Measurements from ENCODE around the gene MYO16. TPM values are rescaled to one million over a fixed set of nuclear protein-coding genes. Genes with fewer than 3 reads are reported as not detected.

The MYO16 gene
- total RNA-seq, 1 experiment from 2014 or later, result not detected

GRCh38 chr13:109157275-109157674 is 527.9 kb downstream of the MYO16 start:
- Histone ChIP-seq H2BK5ac (ENCODE audit: insufficient read length, low read length) (no peak overlapping the region), H3K79me1 (ENCODE audit: insufficient read depth, low read depth, low read length, poor library complexity, severe bottlenecking) (no peaks in the 10 kb centered on the region), H3K18ac (ENCODE audit: insufficient read length, low read depth, low read length) (no peak overlapping the region), H2BK120ac (ENCODE audit: low read depth, low read length, poor library complexity, severe bottlenecking) (no peak overlapping the region), H3K9me3 (ENCODE audit: control insufficient read depth, low read depth, low read length) (no peaks in the 10 kb centered on the region), H3K27me3 (ENCODE audit: insufficient read depth, low read length) (no peaks in the 10 kb centered on the region), H3K56ac (ENCODE audit: insufficient read length, low read depth, low read length) (no peak overlapping the region), H3K23ac (ENCODE audit: insufficient read length, low read depth, low read length) (no peak overlapping the region), H3K27ac (ENCODE audit: insufficient read length, low read depth, low read length) (no peak overlapping the region), H2BK20ac (ENCODE audit: low read depth, low read length, poor library complexity, severe bottlenecking) (no peak overlapping the region), H3K4ac (ENCODE audit: low read depth, low read length) (no peak overlapping the region), H3K4me1 (ENCODE audit: insufficient read depth, low read length) (no peaks in the 10 kb centered on the region), H3K4me2 (ENCODE audit: insufficient read depth, insufficient read length, low read length) (no peak overlapping the region), H3K79me2 (ENCODE audit: insufficient read depth, low read length) (no peaks in the 10 kb centered on the region), H2AK5ac (ENCODE audit: insufficient read length, low read length) (no peak overlapping the region), H2AFZ (ENCODE audit: low read length) (no peak overlapping the region), H4K20me1 (ENCODE audit: control insufficient read depth, insufficient read depth, insufficient read length) (no peaks in the 10 kb centered on the region), H3T11ph (ENCODE audit: low read length) (no peak overlapping the region), H4K5ac (ENCODE audit: insufficient read length, low read depth, low read length) (no peak overlapping the region), H4K91ac (ENCODE audit: insufficient read length, low read depth, low read length) (no peak overlapping the region), H3K23me2 (ENCODE audit: insufficient read length, low read depth, low read length, poor library complexity, severe bottlenecking) (no peaks in the 10 kb centered on the region), H2BK15ac (ENCODE audit: low read depth, low read length) (no peak overlapping the region), H2BK12ac (ENCODE audit: insufficient read length, low read depth, low read length) (no peak overlapping the region), H3K14ac (ENCODE audit: insufficient read depth, low read length) (no peak overlapping the region), H4K8ac (replicated peaks; ENCODE audit: insufficient read length, low read depth, low read length) (no peak overlapping the region), H3K9ac (ENCODE audit: extremely low read depth, insufficient read length, low read length) (no peak overlapping the region)
- DNase-seq, result peak; percentile 50
- no CpG with 5 or more reads among the region's 5 CpGs for WGBS (ENCODE audit: extremely low coverage, insufficient read length, low lambda C conversion rate)
- no peak for TF ChIP-seq CTCF (conservative IDR thresholded peaks at IDR 0.05)
- Mint-ChIP-seq H3K9me3 (no peaks in the 10 kb centered on the region), H3K27ac (peak overlapping the region; percentile 4 to 66 (median 34); a peak in 5 of 7 replicates), H3K4me3 (no peak overlapping the region; a peak in 1 of 5 replicates), H3K4me1 (peaks cover 41 to 49% of the 10 kb centered on the region in 2 experiments), H3K27me3 (ENCODE audit: low read depth) (no peaks in the 10 kb centered on the region; the same call in 1 of the 2 replicates), H3K36me3 (ENCODE audit: insufficient read depth in 1 of 3, low read depth in 3 of 3) (no peaks in the 10 kb centered on the region; a peak in 1 of 7 replicates)
